CD4-positive, alpha-beta T cell treated with Interferon alpha-2 for 1 hour (primary cell): ENCODE data around the gene OVOL1.
"Not testable (repeated sequence)": the region's sequence is repeated elsewhere in the genome, so short reads cannot be mapped to it uniquely, and the experiment has no call there.

Experiments
- DNase-seq, 2 donors: peaks; one replicate each; pipeline ENCODE4 v3.0.0-alpha.2; 2020 to 2022

The OVOL1 gene

GRCh38 chr11:65817835-65818680 lies 31.2 kb downstream of the OVOL1 start:
- peak; percentile 90 to 93 for DNase-seq

GRCh38 chr11:65821107-65821506 lies 34.2 kb downstream of the OVOL1 start:
- DNase-seq, result no peak

- DNase-seq, result no peak
Observed at GRCh38 chr11:65822776-65823528, 36.1 kb downstream of the OVOL1 start.

GRCh38 chr11:65826984-65827735 lies 40.3 kb downstream of the OVOL1 start:
- no peak for DNase-seq

GRCh38 chr11:65829459-65829858 lies 42.6 kb downstream of the OVOL1 start:
- no peak for DNase-seq

- DNase-seq, result not testable (repeated sequence)
Observed at GRCh38 chr11:65832231-65832630, 45.4 kb downstream of the OVOL1 start.

- peak; percentile 93 to 96 for DNase-seq
Observed at GRCh38 chr11:65833297-65834030, 46.6 kb downstream of the OVOL1 start, which contains the start of gene SNX32. Gene SNX32 (plus strand): TSS chr11:65833963. CDS start chr11:65834066, 103 bp downstream.

- DNase-seq, result no peak
Observed at GRCh38 chr11:65834202-65834601, 47.3 kb downstream of the OVOL1 start.

GRCh38 chr11:65842144-65842543 lies 55.3 kb downstream of the OVOL1 start:
- DNase-seq, result no peak

GRCh38 chr11:65843811-65844210 lies 56.9 kb downstream of the OVOL1 start:
- no peak for DNase-seq

GRCh38 chr11:65844231-65844872 lies 57.5 kb downstream of the OVOL1 start:
- DNase-seq, result no peak
